Keratinocyte (primary cell): ENCODE data around the gene CCDC141. TPM values are rescaled to one million over a fixed set of nuclear protein-coding genes. Genes with fewer than 3 reads are reported as not detected.

Experiments
- DNase-seq: peaks from one replicate; pipeline ENCODE4 v3.0.0-alpha.2; 2011; ENCODE audit warnings: low read depth, missing footprints, low spot score
- FAIRE-seq: peaks from 2 replicates; lab custom pipeline; 2011; peaks lifted over from hg19 to GRCh38; lab: Jason Lieb, UNC
- H2AFZ ChIP-seq: 2 replicates; pipeline ENCODE4 v1.6.0; 2012; ENCODE audit warnings: low read length, control low read depth, inconsistent platforms; ENCODE audit not compliant: control insufficient read depth
- H3K27ac ChIP-seq: 2 replicates; pipeline ENCODE4 v1.5.1; 2011; ENCODE audit warnings: low read length; ENCODE audit not compliant: control insufficient read depth, insufficient read depth
- H3K27me3 ChIP-seq: 3 replicates; pipeline ENCODE4 v1.6.0; 2011; ENCODE audit warnings: low read length; ENCODE audit not compliant: control insufficient read depth, insufficient read depth; ENCODE audit errors: extremely low read depth
- H3K36me3 ChIP-seq, 2 experiments: 2 replicates in 1 of 2; 3 replicates in 1 of 2; pipeline ENCODE4 v1.5.1; 2011; ENCODE audit warnings: low read length in 2 of 2, mild to moderate bottlenecking in 1 of 2; ENCODE audit not compliant: control insufficient read depth in 2 of 2, insufficient read depth in 2 of 2; ENCODE audit errors: extremely low read depth in 1 of 2
- H3K4me1 ChIP-seq: 3 replicates; pipeline ENCODE4 v1.5.1; 2011; ENCODE audit warnings: low read length; ENCODE audit not compliant: control insufficient read depth, insufficient read depth; ENCODE audit errors: extremely low read depth
- H3K4me2 ChIP-seq: 3 replicates; pipeline ENCODE4 v1.6.0; 2011; ENCODE audit warnings: low read depth, low read length; ENCODE audit not compliant: control insufficient read depth, insufficient read depth; ENCODE audit errors: extremely low read depth
- H3K4me3 ChIP-seq, 3 experiments: fragments of 200-600 bp in 1 of 3; sonication (generic) in 1 of 3; 2 replicates in 2 of 3; 3 replicates in 1 of 3; pipeline ENCODE4 v1.5.1; 2011 to 2016; ENCODE audit warnings: low read length in 3 of 3, mild to moderate bottlenecking in 3 of 3, control low read depth in 2 of 3, inconsistent platforms in 1 of 3, low read depth in 1 of 3, mixed read lengths in 1 of 3, mixed run types in 1 of 3, moderate library complexity in 1 of 3; ENCODE audit not compliant: control insufficient read depth in 2 of 3, insufficient read depth in 2 of 3; ENCODE audit errors: extremely low read depth in 1 of 3
- H3K79me2 ChIP-seq: 2 replicates; pipeline ENCODE4 v1.6.0; 2012; ENCODE audit warnings: low read length; ENCODE audit not compliant: control insufficient read depth, insufficient read depth
- H3K9ac ChIP-seq: 3 replicates; pipeline ENCODE4 v1.6.0; 2011; ENCODE audit warnings: low read length; ENCODE audit not compliant: control insufficient read depth, insufficient read depth; ENCODE audit errors: extremely low read depth
- H3K9me1 ChIP-seq: 3 replicates; pipeline ENCODE4 v1.6.0; 2011; ENCODE audit warnings: low read length; ENCODE audit not compliant: control insufficient read depth, insufficient read depth; ENCODE audit errors: extremely low read depth
- H3K9me3 ChIP-seq: 2 replicates; pipeline ENCODE4 v1.5.1; 2012; ENCODE audit warnings: low read depth, low read length; ENCODE audit not compliant: control insufficient read depth
- H4K20me1 ChIP-seq: 3 replicates; pipeline ENCODE4 v1.6.0; 2011; ENCODE audit warnings: low read length; ENCODE audit not compliant: control insufficient read depth, insufficient read depth; ENCODE audit errors: extremely low read depth
- EZH2 ChIP-seq: IDR thresholded peaks from one replicate; pipeline ENCODE4 v1.6.1; 2012; ENCODE audit warnings: inconsistent platforms, mild to moderate bottlenecking, low read length, moderate library complexity
- dilution Hi-C: fragments of 300-500 bp; cut with MboI; formaldehyde crosslinking; loops from one replicate; pipeline ENCODE4 v1.7.0; 2020; ENCODE audit warnings: low sequenced_read_pairs; ENCODE audit not compliant: extremely low pct_ligation_motif_present
- polyA plus RNA-seq, 5 experiments: library from polyadenylated mRNA; depleted of rRNA in 3 of 5; stranded (reverse) in 3 of 5; stranded (forward) in 1 of 5; unstranded in 1 of 5; fragments of >200 nt; gene quantifications; 1 replicate in 1 of 5; 2 replicates in 3 of 5; 3 replicates in 1 of 5; pipeline versions ENCODE4 v1.2.1 to v1.2.3, GENCODE V29; 2011 to 2012; ENCODE audit warnings: missing spikeins in 2 of 5, low read depth in 1 of 5, low replicate concordance in 1 of 5
- TF ChIP-seq, protein P1 (sequence below), 3 experiments: IDR thresholded peaks in 1 of 3; conservative IDR thresholded peaks in 1 of 3; optimal IDR thresholded peaks in 1 of 3; 2 replicates in 2 of 3; 3 replicates in 1 of 3; pipeline versions ENCODE3 to v1.5.1; 2011; ENCODE audit warnings: low read length in 3 of 3, mild to moderate bottlenecking in 3 of 3, moderate library complexity in 2 of 3, control low read depth in 1 of 3, inconsistent platforms in 1 of 3; ENCODE audit not compliant: insufficient read depth in 2 of 3; ENCODE audit errors: extremely low read depth in 1 of 3

The CCDC141 gene
- polyA plus RNA-seq, 1 donor (not counting 4 experiments of a cell fraction or from before 2014, with no cell fraction given), result not detected

GRCh38 chr2:178892751-178893625, 156.9 kb downstream of the CCDC141 start:
- dilution Hi-C loops, result no loop called here
- Histone ChIP-seq H3K4me1 (no peaks in the 10 kb centered on the region), H3K79me2 (no peaks in the 10 kb centered on the region), H3K36me3 (no peaks in the 10 kb centered on the region), H3K27me3 (no peaks in the 10 kb centered on the region), H3K4me2 (no peak overlapping the region), H3K4me3 (no peak overlapping the region), H2AFZ (no peak overlapping the region), H4K20me1 (no peaks in the 10 kb centered on the region), H3K9me3 (no peaks in the 10 kb centered on the region), H3K9me1 (no peaks in the 10 kb centered on the region), H3K27ac (no peak overlapping the region), H3K9ac (no peak overlapping the region)
- TF ChIP-seq EZH2, result no peak
- TF ChIP-seq, protein P1, sequence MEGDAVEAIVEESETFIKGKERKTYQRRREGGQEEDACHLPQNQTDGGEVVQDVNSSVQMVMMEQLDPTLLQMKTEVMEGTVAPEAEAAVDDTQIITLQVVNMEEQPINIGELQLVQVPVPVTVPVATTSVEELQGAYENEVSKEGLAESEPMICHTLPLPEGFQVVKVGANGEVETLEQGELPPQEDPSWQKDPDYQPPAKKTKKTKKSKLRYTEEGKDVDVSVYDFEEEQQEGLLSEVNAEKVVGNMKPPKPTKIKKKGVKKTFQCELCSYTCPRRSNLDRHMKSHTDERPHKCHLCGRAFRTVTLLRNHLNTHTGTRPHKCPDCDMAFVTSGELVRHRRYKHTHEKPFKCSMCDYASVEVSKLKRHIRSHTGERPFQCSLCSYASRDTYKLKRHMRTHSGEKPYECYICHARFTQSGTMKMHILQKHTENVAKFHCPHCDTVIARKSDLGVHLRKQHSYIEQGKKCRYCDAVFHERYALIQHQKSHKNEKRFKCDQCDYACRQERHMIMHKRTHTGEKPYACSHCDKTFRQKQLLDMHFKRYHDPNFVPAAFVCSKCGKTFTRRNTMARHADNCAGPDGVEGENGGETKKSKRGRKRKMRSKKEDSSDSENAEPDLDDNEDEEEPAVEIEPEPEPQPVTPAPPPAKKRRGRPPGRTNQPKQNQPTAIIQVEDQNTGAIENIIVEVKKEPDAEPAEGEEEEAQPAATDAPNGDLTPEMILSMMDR (optimal IDR thresholded peaks at IDR 0.05 in 1 of 3, IDR thresholded peaks at IDR 0.05 in 1 of 3, conservative IDR thresholded peaks at IDR 0.05 in 1 of 3; ENCODE audit: extremely low read depth in 1 of 3, insufficient read depth in 2 of 3, low read length in 3 of 3), result no peak
- no peak for FAIRE-seq
- no peak for DNase-seq

DNA sequence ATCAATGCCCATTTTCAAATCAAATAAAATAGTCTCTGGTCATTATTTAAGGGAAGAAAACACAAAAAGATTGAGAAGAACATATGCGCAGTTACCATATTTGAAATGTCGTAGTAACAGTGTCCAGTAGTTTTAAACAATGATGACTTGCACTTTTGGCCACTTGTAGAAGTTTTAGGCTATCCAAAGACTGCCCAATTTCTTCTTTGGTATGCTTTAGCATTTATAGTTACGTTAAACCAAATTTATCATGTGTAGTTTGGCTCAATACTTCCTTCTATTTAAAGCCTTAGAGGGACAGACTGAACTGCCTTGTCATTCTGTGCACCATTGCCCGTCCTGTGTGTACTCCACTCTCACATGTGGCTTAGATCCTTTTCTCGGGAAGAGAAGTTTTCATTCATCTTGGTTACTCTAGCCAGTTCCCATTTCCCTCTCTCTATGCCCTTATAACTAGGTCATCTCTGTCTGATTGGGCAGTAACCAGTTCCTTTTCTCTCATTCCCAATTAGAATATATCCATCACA, 157.9 kb downstream of the CCDC141 start:
- Histone ChIP-seq H3K36me3 (no peaks in the 10 kb centered on the region), H3K27me3 (no peaks in the 10 kb centered on the region), H3K4me2 (no peak overlapping the region), H3K9ac (no peak overlapping the region), H4K20me1 (no peaks in the 10 kb centered on the region), H2AFZ (no peak overlapping the region), H3K27ac (no peak overlapping the region), H3K79me2 (no peaks in the 10 kb centered on the region), H3K4me3 (no peak overlapping the region), H3K4me1 (no peaks in the 10 kb centered on the region), H3K9me1 (no peaks in the 10 kb centered on the region), H3K9me3 (no peaks in the 10 kb centered on the region)
- TF ChIP-seq, protein P1 (optimal IDR thresholded peaks at IDR 0.05 in 1 of 3, IDR thresholded peaks at IDR 0.05 in 1 of 3, conservative IDR thresholded peaks at IDR 0.05 in 1 of 3; ENCODE audit: extremely low read depth in 1 of 3, insufficient read depth in 2 of 3, low read length in 3 of 3), result no peak
- TF ChIP-seq EZH2, result no peak
- dilution Hi-C loops, result no loop called here
- no peak for DNase-seq
- no peak for FAIRE-seq
